ENCODE measurements around the gene CABLES1. TPM values are rescaled to one million over a fixed set of nuclear protein-coding genes. Genes with fewer than 3 reads are reported as not detected.

CABLES1 gene
- total and polyA plus RNA-seq, 2 of the 4 experiments (the other 2 are of a cell fraction): 4.7 to 5.7 TPM

DNA sequence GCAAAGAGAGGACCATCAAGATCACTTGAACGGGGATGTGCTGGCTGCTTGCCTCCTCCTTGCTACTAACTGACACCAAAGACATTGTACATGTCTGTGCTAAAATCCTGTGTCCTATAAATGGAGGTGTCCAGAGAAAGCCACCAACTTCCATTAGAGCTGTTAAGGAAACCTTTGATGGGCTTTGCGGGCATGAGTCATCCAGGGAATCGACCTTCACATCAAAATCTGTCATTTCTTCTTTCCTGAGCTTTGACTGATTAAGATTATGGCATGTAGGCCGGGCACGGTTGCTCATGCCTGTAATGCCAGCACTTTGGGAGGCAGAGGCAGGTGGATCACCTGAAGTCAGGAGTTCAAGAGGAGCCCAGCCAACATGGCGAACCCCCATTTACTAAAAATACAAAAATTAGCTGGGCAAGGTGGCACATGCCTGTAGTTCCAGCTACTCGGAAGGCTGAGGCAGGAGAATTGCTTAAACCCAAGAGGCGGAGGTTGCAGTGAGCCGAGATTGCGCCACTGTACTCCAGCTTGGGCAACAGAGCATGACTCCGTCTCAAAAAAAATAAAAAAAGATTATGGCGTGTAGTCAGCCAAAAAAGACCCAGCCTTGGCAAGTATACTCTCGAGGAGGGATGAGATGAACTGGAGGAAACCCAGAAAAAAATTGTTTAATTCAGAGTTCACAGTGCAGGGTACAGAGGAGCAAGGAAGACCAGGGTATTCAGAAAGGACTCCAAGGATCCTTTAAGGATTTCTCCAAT is 115.8 kb downstream of the CABLES1 start:
- Histone ChIP-seq H3K4me1 (ENCODE audit: control insufficient read depth, insufficient read depth, low read length) (no peaks in the 10 kb centered on the region), H3K4me3 (ENCODE audit: insufficient read depth, low read depth, low read length) (no peak overlapping the region), H3K36me3 (ENCODE audit: control insufficient read depth, insufficient read depth, low read length) (peaks cover 62% of the 10 kb centered on the region), H2AK5ac (ENCODE audit: low read depth, low read length) (no peak overlapping the region), H4K5ac (ENCODE audit: low read depth, low read length) (no peak overlapping the region), H3K9me3 (ENCODE audit: control insufficient read depth, insufficient read depth, low read length) (no peaks in the 10 kb centered on the region), H3K14ac (replicated peaks; ENCODE audit: low read depth, low read length) (no peak overlapping the region), H3K56ac (ENCODE audit: extremely low read depth, insufficient read depth, low read length) (no peak overlapping the region), H3K4me2 (ENCODE audit: low read depth, low read length) (no peak overlapping the region), H3K23ac (ENCODE audit: low read depth, low read length) (no peak overlapping the region), H2BK15ac (ENCODE audit: low read depth, low read length) (no peak overlapping the region), H3K18ac (ENCODE audit: low read depth, low read length) (no peak overlapping the region), H2BK120ac (ENCODE audit: low read depth, low read length) (no peak overlapping the region), H3K9ac (ENCODE audit: low read depth, low read length) (no peak overlapping the region), H2AK9ac (replicated peaks; ENCODE audit: low read depth, low read length, poor library complexity) (no peak overlapping the region), H3K79me1 (ENCODE audit: low read depth in 1 of 2, low read length in 2 of 2) (peaks cover 0 to 2% of the 10 kb centered on the region in 2 experiments; a peak in 1 of 4 replicates), H4K8ac (ENCODE audit: low read depth in 2 of 2, low read length in 2 of 2) (no peak overlapping the region), H3K27me3 (ENCODE audit: control insufficient read depth, insufficient read depth, low read length) (no peaks in the 10 kb centered on the region), H3K9me1 (ENCODE audit: insufficient read depth, low read length) (0 out of 2 replicates have a peak, but pooled peaks cover 5% of the 10 kb centered on the region), H4K91ac (ENCODE audit: insufficient read depth, low read depth, low read length) (no peak overlapping the region), H2BK5ac (ENCODE audit: low read depth, low read length, poor library complexity, severe bottlenecking) (no peak overlapping the region), H2AFZ (replicated peaks; ENCODE audit: low read length, poor library complexity) (no peak overlapping the region), H3K27ac (ENCODE audit: insufficient read depth, low read length) (no peak overlapping the region), H2BK20ac (ENCODE audit: low read depth, low read length) (no peak overlapping the region), H4K20me1 (ENCODE audit: insufficient read depth, low read length) (no peaks in the 10 kb centered on the region), H3K4ac (ENCODE audit: low read depth, low read length) (no peak overlapping the region)
- in situ Hi-C loops (cut with MboI; ENCODE audit: low sequenced_read_pairs) (no loop called here), intact Hi-C loops (cut with micrococcal nuclease) (no loop called here), dilution Hi-C loops (cut with HindIII; ENCODE audit: low sequenced_read_pairs, unreplicated experiment) (no loop called here)
- 62% methylated on average over 6 of the region's 13 CpGs; no CpG with 5 or more reads in 1 of the 2 experiments for WGBS, 2 experiments (ENCODE audit: extremely low coverage in 2 of 2, insufficient read length in 1 of 2)
- ChIA-PET POLR2A (ENCODE audit: unreplicated experiment) (no interaction called here), CTCF (interaction anchor here (0.6 kb wide), 1 partner anchor 41 kb away, joined by 3 read pairs; no protein-coding TSS in a partner anchor)
- DNase-seq (no peak), ATAC-seq (ENCODE audit: low read depth) (no peak)
- no peak for TF ChIP-seq MXI1 (IDR thresholded peaks at IDR 0.05; ENCODE audit: borderline replicate concordance, low read depth, low read length)
- no peak for TF ChIP-seq CHD1 (IDR thresholded peaks at IDR 0.05; ENCODE audit: low read depth, low read length)
- no peak for TF ChIP-seq BHLHE40 (IDR thresholded peaks at IDR 0.05; ENCODE audit: low read depth, low read length)
- no peak for TF ChIP-seq NFE2L2 (IDR thresholded peaks at IDR 0.05; ENCODE audit: low read depth, low read length)
- no peak for TF ChIP-seq RAD21 (IDR thresholded peaks at IDR 0.05; ENCODE audit: low read length)
- TF ChIP-seq, protein P1, sequence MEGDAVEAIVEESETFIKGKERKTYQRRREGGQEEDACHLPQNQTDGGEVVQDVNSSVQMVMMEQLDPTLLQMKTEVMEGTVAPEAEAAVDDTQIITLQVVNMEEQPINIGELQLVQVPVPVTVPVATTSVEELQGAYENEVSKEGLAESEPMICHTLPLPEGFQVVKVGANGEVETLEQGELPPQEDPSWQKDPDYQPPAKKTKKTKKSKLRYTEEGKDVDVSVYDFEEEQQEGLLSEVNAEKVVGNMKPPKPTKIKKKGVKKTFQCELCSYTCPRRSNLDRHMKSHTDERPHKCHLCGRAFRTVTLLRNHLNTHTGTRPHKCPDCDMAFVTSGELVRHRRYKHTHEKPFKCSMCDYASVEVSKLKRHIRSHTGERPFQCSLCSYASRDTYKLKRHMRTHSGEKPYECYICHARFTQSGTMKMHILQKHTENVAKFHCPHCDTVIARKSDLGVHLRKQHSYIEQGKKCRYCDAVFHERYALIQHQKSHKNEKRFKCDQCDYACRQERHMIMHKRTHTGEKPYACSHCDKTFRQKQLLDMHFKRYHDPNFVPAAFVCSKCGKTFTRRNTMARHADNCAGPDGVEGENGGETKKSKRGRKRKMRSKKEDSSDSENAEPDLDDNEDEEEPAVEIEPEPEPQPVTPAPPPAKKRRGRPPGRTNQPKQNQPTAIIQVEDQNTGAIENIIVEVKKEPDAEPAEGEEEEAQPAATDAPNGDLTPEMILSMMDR (conservative IDR thresholded peaks at IDR 0.05; ENCODE audit: low read depth, low read length): no peak
- no TSS peak for BruUV-seq (replicated peaks)
